ENCODE data around the gene GLIS2. TPM values are rescaled to one million over a fixed set of nuclear protein-coding genes. Genes with fewer than 3 reads are reported as not detected.

GLIS2 gene
- total and polyA plus RNA-seq, 7 experiments from 2014 or later = 0.53 TPM; not detected in 6

DNA sequence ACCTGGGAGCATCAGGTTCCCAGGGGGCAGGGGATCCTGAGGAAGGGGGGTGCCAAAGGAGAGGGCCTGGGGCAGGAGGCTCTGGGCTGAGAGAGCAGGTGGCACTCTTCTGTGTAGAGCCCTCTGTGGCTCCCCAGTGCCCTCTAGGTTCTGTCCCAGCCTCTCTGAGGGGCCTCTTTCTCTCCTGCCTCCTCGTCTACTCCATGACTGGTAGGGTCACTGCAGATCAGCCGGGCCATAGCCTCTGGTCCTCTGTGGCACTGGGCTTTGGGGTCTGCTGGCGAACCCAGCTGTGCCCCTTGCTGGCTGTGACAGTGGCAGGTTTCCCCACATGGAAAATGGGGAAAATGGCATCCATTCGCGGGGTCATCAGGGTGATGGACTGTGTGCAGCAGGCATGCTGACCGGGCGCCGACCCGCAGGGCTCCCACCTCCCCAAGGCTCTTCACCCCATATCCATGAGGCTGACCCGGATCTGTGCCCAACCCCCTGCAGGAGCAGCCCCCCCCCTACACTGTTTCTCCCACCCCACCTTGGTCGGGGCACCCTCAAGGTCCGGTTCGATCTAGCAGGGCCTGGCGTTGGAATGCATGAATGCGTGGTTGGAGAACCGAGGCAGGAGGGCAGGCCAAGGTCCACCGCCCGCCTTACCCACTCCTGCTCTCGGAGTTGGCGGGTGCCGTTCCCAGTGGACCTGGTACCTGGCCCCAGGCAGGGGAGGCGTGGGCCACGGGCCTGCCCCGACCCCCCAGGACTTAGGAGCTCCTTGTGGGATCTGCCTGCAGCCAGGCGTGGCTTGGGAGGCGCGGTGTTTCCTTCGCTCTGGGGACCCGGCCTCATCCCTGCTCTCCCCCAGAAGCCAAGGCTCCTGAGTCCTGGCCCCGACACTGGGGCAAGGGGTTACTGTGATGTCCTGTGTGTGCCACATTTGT lies 6.5 kb downstream of the GLIS2 start:
- ATAC-seq (no peak), DNase-seq (no peak)
- CTCF ChIA-PET = no interaction called here
- no peaks in the 10 kb centered on the region for H3K9me3 Mint-ChIP-seq
- no peak overlapping the region for H3K4me3 ChIP-seq (ENCODE audit: low read length)
- H3K4me1 Mint-ChIP-seq = peaks cover 0 to 7% (median 0%) of the 10 kb centered on the region in 7 donors
- intact Hi-C loops (cut with micrococcal nuclease) = no loop called here
- POLR2A ChIA-PET = no interaction called here
- H3K27me3 Mint-ChIP-seq = peaks cover 0 to 6% (median 0%) of the 10 kb centered on the region in 5 donors
- no peaks in the 10 kb centered on the region for H3K36me3 ChIP-seq (ENCODE audit: control insufficient read depth in 2 of 3, insufficient read depth in 3 of 3, low read length in 3 of 3)
- no peaks in the 10 kb centered on the region for H3K9me3 ChIP-seq (ENCODE audit: control insufficient read depth in 2 of 3, low read length in 3 of 3)
- H3K27ac ChIP-seq (ENCODE audit: low read depth, low read length) = no peak overlapping the region
- H3K27me3 ChIP-seq (ENCODE audit: control insufficient read depth in 2 of 2, insufficient read depth in 2 of 2, low read length in 2 of 2) = no peaks in the 10 kb centered on the region
- peaks cover 0 to 12% of the 10 kb centered on the region in 2 donors for H3K4me1 ChIP-seq (ENCODE audit: control insufficient read depth in 2 of 2, insufficient read depth in 2 of 2, low read length in 2 of 2)
- no peaks in the 10 kb centered on the region for H3K36me3 Mint-ChIP-seq
- H3K27ac Mint-ChIP-seq = no peak overlapping the region
- H3K4me3 Mint-ChIP-seq = no peak overlapping the region

DNA sequence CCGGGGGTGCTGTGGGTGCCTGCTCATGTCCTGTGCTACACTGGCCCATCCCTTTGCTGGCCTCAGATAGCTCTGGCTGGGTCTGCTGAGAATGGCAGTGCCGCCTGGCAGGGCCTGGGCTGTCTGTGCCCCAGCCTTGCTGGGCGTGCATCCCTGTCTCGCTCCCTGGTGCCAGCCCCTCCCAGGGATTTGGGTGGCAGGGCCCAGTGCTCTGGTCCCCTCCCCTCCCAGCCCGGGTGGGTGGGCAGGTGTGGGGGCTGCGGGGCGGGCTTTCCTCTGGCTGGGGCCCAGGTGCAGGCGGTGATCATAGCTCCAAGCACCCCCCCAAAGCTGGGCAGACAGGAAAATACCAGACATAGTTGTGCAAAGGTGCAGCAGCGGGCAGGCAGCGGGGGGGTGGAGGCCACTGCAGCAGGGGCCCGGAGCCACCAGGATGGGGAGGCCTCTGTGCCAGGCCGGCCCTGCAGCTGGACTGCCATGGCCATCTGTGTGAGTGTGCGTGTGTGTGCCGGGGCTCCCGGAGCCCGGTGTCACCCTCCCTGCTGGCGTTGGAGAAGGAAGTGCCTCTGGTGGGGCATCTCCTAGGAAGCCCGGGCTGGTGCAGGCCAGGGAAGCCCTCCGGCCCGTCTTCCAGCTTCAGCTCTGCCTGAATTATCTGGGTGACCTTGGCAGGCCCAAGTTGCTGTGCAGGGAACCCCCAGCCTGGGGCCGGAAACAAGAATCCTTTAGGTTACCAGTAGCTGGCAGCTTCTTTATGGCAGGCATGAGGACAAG lies 7.4 kb downstream of the GLIS2 start:
- Histone ChIP-seq H3K36me3 (ENCODE audit: control insufficient read depth in 2 of 3, insufficient read depth in 3 of 3, low read length in 3 of 3) (no peaks in the 10 kb centered on the region), H3K9me3 (ENCODE audit: control insufficient read depth in 2 of 3, low read length in 3 of 3) (no peaks in the 10 kb centered on the region), H3K4me3 (ENCODE audit: low read length) (no peak overlapping the region), H3K27ac (ENCODE audit: low read depth, low read length) (no peak overlapping the region), H3K4me1 (ENCODE audit: control insufficient read depth in 2 of 2, insufficient read depth in 2 of 2, low read length in 2 of 2) (peaks cover 0 to 14% of the 10 kb centered on the region in 2 donors), H3K27me3 (ENCODE audit: control insufficient read depth in 2 of 2, insufficient read depth in 2 of 2, low read length in 2 of 2) (no peaks in the 10 kb centered on the region)
- Mint-ChIP-seq H3K27me3 (peaks cover 0 to 9% (median 0%) of the 10 kb centered on the region in 5 donors), H3K4me1 (peaks cover 0 to 8% (median 0%) of the 10 kb centered on the region in 7 donors), H3K9me3 (no peaks in the 10 kb centered on the region), H3K27ac (no peak overlapping the region), H3K4me3 (no peak overlapping the region), H3K36me3 (no peaks in the 10 kb centered on the region)
- POLR2A ChIA-PET = interaction anchor here (0.5 kb wide), 1 partner anchor 69 kb away, joined by 3 read pairs; no protein-coding TSS in a partner anchor
- intact Hi-C loops (cut with micrococcal nuclease) = no loop called here
- DNase-seq (no peak), ATAC-seq (no peak)
- CTCF ChIA-PET = no interaction called here

DNA sequence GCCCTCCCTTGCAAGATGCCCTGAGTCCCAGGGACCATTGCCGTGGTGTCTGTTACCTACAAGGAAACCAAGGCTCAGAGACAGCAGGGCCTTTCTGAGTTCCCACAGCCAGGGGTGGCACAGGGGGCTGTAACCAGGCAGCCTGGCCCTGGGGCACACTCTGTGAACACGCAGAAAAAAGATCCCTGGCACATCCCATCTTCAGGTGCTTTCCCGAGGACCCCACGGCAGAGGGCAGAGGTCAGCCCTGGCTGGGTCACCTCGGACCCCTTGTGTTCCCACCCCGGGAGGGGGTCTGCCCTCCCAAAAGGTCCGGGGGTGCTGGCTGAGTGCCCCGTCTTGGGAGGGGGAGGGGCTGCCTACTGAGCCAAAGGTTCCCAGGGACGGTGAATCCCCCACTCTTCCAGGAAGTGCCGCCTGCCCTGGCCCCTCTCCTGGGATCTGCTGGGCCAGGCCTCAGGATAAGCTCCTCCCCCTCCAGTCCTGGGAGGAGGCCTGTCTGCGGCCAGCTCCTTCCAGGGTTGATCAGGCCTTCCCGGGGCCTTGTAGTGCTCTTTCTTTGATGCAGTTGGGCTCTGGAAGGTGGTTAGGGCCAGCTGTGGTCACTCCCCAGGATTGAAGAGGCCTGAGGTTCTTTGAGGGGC lies 8.1 kb downstream of the GLIS2 start:
- POLR2A ChIA-PET = no interaction called here
- DNase-seq = no peak

DNA sequence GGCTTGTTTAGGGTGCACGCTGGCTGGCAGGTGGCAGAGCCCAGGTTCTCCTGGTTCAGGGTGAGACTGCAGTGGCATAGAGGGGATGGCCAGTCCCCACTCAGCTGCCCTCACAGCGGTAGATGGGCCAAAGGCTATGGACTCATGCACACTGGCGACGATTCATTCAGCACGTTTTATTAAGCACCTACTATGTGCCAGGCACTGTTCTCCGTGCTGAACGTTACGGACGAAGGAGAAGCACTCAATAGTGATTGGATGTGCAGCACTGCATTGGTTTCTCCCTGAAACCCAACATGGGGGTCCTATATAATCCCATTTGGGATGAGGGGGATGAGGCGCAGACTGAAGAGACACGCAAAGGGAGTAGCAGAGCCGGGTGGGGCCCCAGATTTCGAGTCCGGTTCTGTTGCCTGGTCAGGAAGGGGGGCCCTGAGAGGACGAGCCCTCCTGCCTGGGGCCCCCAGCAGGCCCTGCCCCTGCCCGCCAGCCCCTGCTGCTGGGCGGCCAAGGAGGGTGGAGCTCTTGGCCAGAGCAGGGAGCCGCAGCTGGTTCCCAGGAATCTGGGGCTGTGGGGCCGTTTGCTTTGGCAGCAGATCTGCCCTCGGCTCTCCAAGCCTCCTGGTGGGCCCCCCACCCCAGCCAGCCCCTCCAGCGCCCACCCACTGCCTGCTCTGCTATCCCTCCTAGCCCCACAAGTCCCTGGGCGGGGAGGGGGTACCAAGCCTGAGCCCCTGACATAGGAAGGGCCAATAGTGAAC lies 8.8 kb downstream of the GLIS2 start:
- DNase-seq = no peak
- Mint-ChIP-seq H3K4me1 (peaks cover 0 to 3% (median 0%) of the 10 kb centered on the region in 7 donors), H3K27ac (no peak overlapping the region), H3K36me3 (no peaks in the 10 kb centered on the region), H3K4me3 (no peak overlapping the region), H3K27me3 (peaks cover 0 to 14% (median 0%) of the 10 kb centered on the region in 5 donors), H3K9me3 (no peaks in the 10 kb centered on the region)
- H3K9me3 ChIP-seq (ENCODE audit: control insufficient read depth in 2 of 3, low read length in 3 of 3) = no peaks in the 10 kb centered on the region
- intact Hi-C loops (cut with micrococcal nuclease) = no loop called here
- H3K4me3 ChIP-seq (ENCODE audit: low read length) = no peak overlapping the region
- no peak for ATAC-seq
- POLR2A ChIA-PET = interaction anchor here (1.1 kb wide), 1 partner anchor 36 kb away, joined by 3 read pairs; no protein-coding TSS in a partner anchor
- CTCF ChIA-PET = interaction anchor here (0.6 kb wide), 1 partner anchor 59 kb away, joined by 3 read pairs; no protein-coding TSS in a partner anchor
- H3K27ac ChIP-seq (ENCODE audit: low read depth, low read length) = no peak overlapping the region
- no peaks in the 10 kb centered on the region for H3K27me3 ChIP-seq (ENCODE audit: control insufficient read depth in 2 of 2, insufficient read depth in 2 of 2, low read length in 2 of 2)
- no peaks in the 10 kb centered on the region for H3K36me3 ChIP-seq (ENCODE audit: control insufficient read depth in 2 of 3, insufficient read depth in 3 of 3, low read length in 3 of 3)
- peaks cover 0 to 6% of the 10 kb centered on the region in 2 donors for H3K4me1 ChIP-seq (ENCODE audit: control insufficient read depth in 2 of 2, insufficient read depth in 2 of 2, low read length in 2 of 2)

More for the DNA sequence above, 8.1 kb downstream of the GLIS2 start:
- H3K4me3 ChIP-seq (ENCODE audit: low read length) = no peak overlapping the region
- no peak overlapping the region for H3K27ac ChIP-seq (ENCODE audit: low read depth, low read length)
- H3K9me3 Mint-ChIP-seq = no peaks in the 10 kb centered on the region
- H3K4me1 ChIP-seq (ENCODE audit: control insufficient read depth in 2 of 2, insufficient read depth in 2 of 2, low read length in 2 of 2) = peaks cover 0 to 13% of the 10 kb centered on the region in 2 donors
- peaks cover 0 to 9% (median 0%) of the 10 kb centered on the region in 7 donors for H3K4me1 Mint-ChIP-seq
- H3K4me3 Mint-ChIP-seq = no peak overlapping the region
- H3K36me3 Mint-ChIP-seq = no peaks in the 10 kb centered on the region
- intact Hi-C loops (cut with micrococcal nuclease) = no loop called here
- CTCF ChIA-PET = no interaction called here
- no peaks in the 10 kb centered on the region for H3K9me3 ChIP-seq (ENCODE audit: control insufficient read depth in 2 of 3, low read length in 3 of 3)
- H3K27me3 ChIP-seq (ENCODE audit: control insufficient read depth in 2 of 2, insufficient read depth in 2 of 2, low read length in 2 of 2) = no peaks in the 10 kb centered on the region
- peaks cover 0 to 12% (median 0%) of the 10 kb centered on the region in 5 donors for H3K27me3 Mint-ChIP-seq
- no peak for ATAC-seq
- no peak overlapping the region for H3K27ac Mint-ChIP-seq
- H3K36me3 ChIP-seq (ENCODE audit: control insufficient read depth in 2 of 3, insufficient read depth in 3 of 3, low read length in 3 of 3) = no peaks in the 10 kb centered on the region

DNA sequence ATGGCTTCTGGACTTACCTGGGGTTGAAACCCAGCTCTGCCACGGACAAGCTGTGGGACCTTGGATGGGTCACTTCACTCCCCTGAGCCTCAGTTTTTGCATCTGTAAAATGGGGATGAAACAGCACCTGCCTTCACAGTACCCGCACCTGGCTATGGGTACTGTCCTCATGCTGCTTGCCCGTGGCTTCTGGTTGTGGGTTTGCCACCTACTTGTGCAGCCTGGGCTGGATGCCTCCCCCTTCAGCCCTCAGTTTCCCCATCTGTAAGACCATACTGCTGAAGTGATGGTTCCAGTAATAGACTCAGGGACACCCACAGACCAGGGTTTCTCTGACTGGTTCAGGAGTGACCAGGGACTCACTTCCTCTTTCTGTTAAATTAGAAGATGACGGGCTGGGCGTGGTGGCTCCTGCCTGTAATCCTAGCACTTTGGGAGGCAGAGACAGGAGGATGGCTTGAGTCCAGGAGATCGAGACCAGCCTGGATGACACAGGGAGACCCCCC lies 9.4 kb downstream of the GLIS2 start:
- intact Hi-C loops (cut with micrococcal nuclease) = no loop called here
- Histone ChIP-seq H3K9me3 (ENCODE audit: control insufficient read depth in 2 of 3, low read length in 3 of 3) (no peaks in the 10 kb centered on the region), H3K4me1 (ENCODE audit: control insufficient read depth in 2 of 2, insufficient read depth in 2 of 2, low read length in 2 of 2) (peaks cover 0 to 3% of the 10 kb centered on the region in 2 donors), H3K36me3 (ENCODE audit: control insufficient read depth in 2 of 3, insufficient read depth in 3 of 3, low read length in 3 of 3) (no peaks in the 10 kb centered on the region), H3K27ac (ENCODE audit: low read depth, low read length) (no peak overlapping the region), H3K27me3 (ENCODE audit: control insufficient read depth in 2 of 2, insufficient read depth in 2 of 2, low read length in 2 of 2) (no peaks in the 10 kb centered on the region), H3K4me3 (ENCODE audit: low read length) (no peak overlapping the region)
- Mint-ChIP-seq H3K4me3 (no peak overlapping the region), H3K9me3 (no peaks in the 10 kb centered on the region), H3K27me3 (peaks cover 0 to 18% (median 0%) of the 10 kb centered on the region in 5 donors), H3K36me3 (no peaks in the 10 kb centered on the region), H3K27ac (no peak overlapping the region), H3K4me1 (peaks cover 0 to 4% (median 0%) of the 10 kb centered on the region in 7 donors)
- ATAC-seq (peak; percentile 36), DNase-seq (no peak)
- POLR2A ChIA-PET = interaction anchor here (1.1 kb wide), 1 partner anchor 36 kb away, joined by 3 read pairs; no protein-coding TSS in a partner anchor
- CTCF ChIA-PET = interaction anchor here (0.6 kb wide), 2 partner anchors 59 to 159 kb away, joined by 3 to 5 read pairs; no protein-coding TSS in a partner anchor

All from naive thymus-derived CD4-positive, alpha-beta T cell (primary cell).